HT1080 (cell line): Measurements from ENCODE around the gene COA1. TPM values are rescaled to one million over a fixed set of nuclear protein-coding genes. Genes with fewer than 3 reads are reported as not detected.
"Not testable (repeated sequence)": the region's sequence is repeated elsewhere in the genome, so short reads cannot be mapped to it uniquely, and the experiment has no call there.

Source experiments
- DNase-seq: peaks from one replicate; pipeline ENCODE4 v3.0.0-alpha.2; 2015; ENCODE audit warnings: low read depth
- total RNA-seq: library from RNA; depleted of rRNA; stranded (reverse); fragments of >200 nt; shearing (Covaris generic); gene quantifications from 2 replicates; pipeline ENCODE4 v1.2.3, GENCODE V29; 2014

Gene COA1
- total RNA-seq, 1 experiment from 2014 or later = 102 TPM

GRCh38 chr7:43729924-43730248, 563 bp upstream of the COA1 start:
- no peak for DNase-seq

- no peak for DNase-seq
These were observed 1.8 kb downstream of the COA1 start for GRCh38 chr7:43727494-43727893.

- DNase-seq = no peak
These were observed 2.3 kb downstream of the COA1 start for GRCh38 chr7:43727003-43727402.

- no peak for DNase-seq
These were observed 2.9 kb downstream of the COA1 start for GRCh38 chr7:43726466-43726865.

GRCh38 chr7:43725251-43725650, 4.1 kb downstream of the COA1 start:
- no peak for DNase-seq

GRCh38 chr7:43723007-43723341, 6.3 kb downstream of the COA1 start:
- no peak for DNase-seq

- DNase-seq = peak; percentile 25
These were observed 8.0 kb downstream of the COA1 start for GRCh38 chr7:43721193-43721806.

GRCh38 chr7:43716598-43716997, 12.7 kb downstream of the COA1 start:
- DNase-seq = no peak

GRCh38 chr7:43715966-43716365, 13.4 kb downstream of the COA1 start:
- DNase-seq = not testable (repeated sequence)

- DNase-seq = no peak
These were observed 17.8 kb downstream of the COA1 start for GRCh38 chr7:43711503-43711902.

GRCh38 chr7:43708055-43708454, 21.3 kb downstream of the COA1 start:
- not testable (repeated sequence) for DNase-seq

- DNase-seq = no peak
These were observed 25.8 kb downstream of the COA1 start for GRCh38 chr7:43703573-43703972.

GRCh38 chr7:43702974-43703373, 26.3 kb downstream of the COA1 start:
- DNase-seq = no peak

- no peak for DNase-seq
These were observed 27.4 kb downstream of the COA1 start for GRCh38 chr7:43701929-43702328.

GRCh38 chr7:43701500-43701854, 27.8 kb downstream of the COA1 start:
- DNase-seq = no peak

- no peak for DNase-seq
These were observed 28.4 kb downstream of the COA1 start for GRCh38 chr7:43700646-43701499.

- DNase-seq = peak; percentile 67
These were observed 29.2 kb downstream of the COA1 start for GRCh38 chr7:43700059-43700501.

GRCh38 chr7:43698460-43699255, 30.7 kb downstream of the COA1 start:
- no peak for DNase-seq

- DNase-seq = peak; percentile 7
These were observed 31.6 kb downstream of the COA1 start for GRCh38 chr7:43697690-43698089.

GRCh38 chr7:43695365-43695764, 34.0 kb downstream of the COA1 start:
- no peak for DNase-seq

GRCh38 chr7:43694399-43694748, 34.9 kb downstream of the COA1 start:
- DNase-seq = peak; percentile 79

- peak; percentile 97 for DNase-seq
These were observed 35.5 kb downstream of the COA1 start for GRCh38 chr7:43693687-43694398.
